Measurements from ENCODE around the gene ALOX12.

The ALOX12 gene

DNA sequence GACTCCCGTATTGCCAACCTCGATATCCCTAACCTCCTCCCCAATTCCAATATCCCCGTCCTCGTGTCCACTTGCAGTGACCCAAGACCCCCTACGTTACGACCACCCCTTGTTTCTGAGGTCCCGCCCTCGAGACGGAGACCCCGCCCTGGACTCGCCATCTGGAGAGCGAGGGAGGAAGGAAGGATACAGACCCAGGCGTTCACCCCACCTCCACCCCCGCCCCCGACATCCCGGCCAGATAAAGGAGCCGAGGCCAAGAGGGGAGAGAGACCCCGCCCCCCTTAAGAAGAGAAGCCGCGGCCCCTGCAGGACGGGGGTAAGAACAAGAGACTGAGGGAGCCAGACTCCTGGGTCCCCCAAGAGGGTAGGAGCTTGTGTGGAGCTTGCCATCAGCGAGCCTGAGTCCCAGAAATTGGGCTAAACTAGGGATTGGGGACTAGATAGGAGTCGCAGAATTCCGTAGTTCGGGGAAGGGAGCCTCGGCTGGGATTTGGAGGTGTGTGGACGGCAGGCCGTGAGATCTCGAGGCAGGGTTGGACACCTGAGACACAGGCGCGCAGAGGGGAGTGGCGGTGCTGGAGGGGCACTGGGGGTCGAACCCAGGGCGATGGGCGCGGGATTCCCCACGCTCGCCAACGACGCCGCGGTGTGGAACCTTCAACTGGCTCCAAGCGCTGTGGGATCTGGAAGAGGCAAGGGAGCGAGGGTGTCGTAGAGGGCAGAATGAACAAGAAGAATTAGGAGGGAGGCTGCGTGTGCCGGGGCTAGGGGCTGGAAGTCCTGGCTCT lies 27.1 kb downstream of the ALOX12 start, which contains the start of gene BCL6B:
Gene BCL6B, plus strand, starts transcription at position 270 of the 791 bp plus-strand sequence. CDS start 622 bp downstream, outside the sequence.
- Histone ChIP-seq H3K4me3 (ENCODE audit: low read length, poor library complexity, severe bottlenecking) (peak within 1 kb of the TSS; percentile 48), H3K36me3 (ENCODE audit: insufficient read depth, low read length) (no peaks in the 10 kb centered on the region), H3F3A (ENCODE audit: low read depth) (no peaks in the 10 kb centered on the region), H3K9me2 (replicated peaks; ENCODE audit: low read depth, low read length) (no peaks in the 10 kb centered on the region), H3K79me2 (ENCODE audit: insufficient read depth, low read length) (no peaks in the 10 kb centered on the region), H3K9me3 (ENCODE audit: insufficient read depth, low read depth, low read length) (no peaks in the 10 kb centered on the region), H2AFZ (ENCODE audit: low read length) (peak within 1 kb of the TSS; percentile 88), H3K4me1 (ENCODE audit: insufficient read depth, low read length, poor library complexity, severe bottlenecking) (peaks cover 10% of the 10 kb centered on the region), H3K27me3 (ENCODE audit: insufficient read depth, low read length, poor library complexity, severe bottlenecking) (no peaks in the 10 kb centered on the region), H3K9ac (ENCODE audit: low read depth, low read length, poor library complexity, severe bottlenecking) (peak within 1 kb of the TSS; percentile 26), H4K20me1 (ENCODE audit: insufficient read depth, low read length, poor library complexity, severe bottlenecking) (no peaks in the 10 kb centered on the region), H3K4me2 (ENCODE audit: low read depth, low read length, poor library complexity, severe bottlenecking) (peak within 1 kb of the TSS; percentile 60)
- no peak for TF ChIP-seq EZH2phosphoT487 (IDR thresholded peaks at IDR 0.05; ENCODE audit: borderline replicate concordance)
- TF ChIP-seq, protein P1, sequence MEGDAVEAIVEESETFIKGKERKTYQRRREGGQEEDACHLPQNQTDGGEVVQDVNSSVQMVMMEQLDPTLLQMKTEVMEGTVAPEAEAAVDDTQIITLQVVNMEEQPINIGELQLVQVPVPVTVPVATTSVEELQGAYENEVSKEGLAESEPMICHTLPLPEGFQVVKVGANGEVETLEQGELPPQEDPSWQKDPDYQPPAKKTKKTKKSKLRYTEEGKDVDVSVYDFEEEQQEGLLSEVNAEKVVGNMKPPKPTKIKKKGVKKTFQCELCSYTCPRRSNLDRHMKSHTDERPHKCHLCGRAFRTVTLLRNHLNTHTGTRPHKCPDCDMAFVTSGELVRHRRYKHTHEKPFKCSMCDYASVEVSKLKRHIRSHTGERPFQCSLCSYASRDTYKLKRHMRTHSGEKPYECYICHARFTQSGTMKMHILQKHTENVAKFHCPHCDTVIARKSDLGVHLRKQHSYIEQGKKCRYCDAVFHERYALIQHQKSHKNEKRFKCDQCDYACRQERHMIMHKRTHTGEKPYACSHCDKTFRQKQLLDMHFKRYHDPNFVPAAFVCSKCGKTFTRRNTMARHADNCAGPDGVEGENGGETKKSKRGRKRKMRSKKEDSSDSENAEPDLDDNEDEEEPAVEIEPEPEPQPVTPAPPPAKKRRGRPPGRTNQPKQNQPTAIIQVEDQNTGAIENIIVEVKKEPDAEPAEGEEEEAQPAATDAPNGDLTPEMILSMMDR (conservative IDR thresholded peaks at IDR 0.05; ENCODE audit: low read length), result no peak

DNA sequence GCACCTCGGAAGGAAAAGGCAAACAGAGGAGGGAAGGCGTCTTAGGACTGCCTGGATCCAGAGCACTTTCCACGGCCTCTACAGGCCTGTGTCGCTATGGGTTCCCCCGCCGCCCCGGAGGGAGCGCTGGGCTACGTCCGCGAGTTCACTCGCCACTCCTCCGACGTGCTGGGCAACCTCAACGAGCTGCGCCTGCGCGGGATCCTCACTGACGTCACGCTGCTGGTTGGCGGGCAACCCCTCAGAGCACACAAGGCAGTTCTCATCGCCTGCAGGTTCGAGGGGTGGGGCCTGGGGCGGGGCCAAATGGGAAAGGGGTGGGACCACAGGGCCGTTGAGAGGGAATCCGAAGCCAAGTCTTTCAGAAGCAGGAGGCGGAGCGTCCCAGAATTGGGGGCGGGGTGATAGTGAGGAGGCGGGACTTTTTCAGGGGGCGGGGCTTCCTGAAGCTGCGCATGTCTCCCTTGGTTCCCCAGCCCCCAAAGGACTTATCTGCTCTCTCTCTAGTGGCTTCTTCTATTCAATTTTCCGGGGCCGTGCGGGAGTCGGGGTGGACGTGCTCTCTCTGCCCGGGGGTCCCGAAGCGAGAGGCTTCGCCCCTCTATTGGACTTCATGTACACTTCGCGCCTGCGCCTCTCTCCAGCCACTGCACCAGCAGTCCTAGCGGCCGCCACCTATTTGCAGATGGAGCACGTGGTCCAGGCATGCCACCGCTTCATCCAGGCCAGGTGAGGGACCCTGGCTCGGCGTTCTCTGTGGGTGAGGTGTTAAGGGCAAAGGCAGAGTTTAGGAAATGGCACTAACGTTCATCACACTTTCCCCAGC lies 27.9 kb downstream of the ALOX12 start:
- H3K4me3 ChIP-seq (ENCODE audit: low read length, poor library complexity, severe bottlenecking), result no peak overlapping the region
- H3K4me1 ChIP-seq (ENCODE audit: insufficient read depth, low read length, poor library complexity, severe bottlenecking), result peaks cover 4% of the 10 kb centered on the region
- no peak overlapping the region for H3K4me2 ChIP-seq (ENCODE audit: low read depth, low read length, poor library complexity, severe bottlenecking)

DNA sequence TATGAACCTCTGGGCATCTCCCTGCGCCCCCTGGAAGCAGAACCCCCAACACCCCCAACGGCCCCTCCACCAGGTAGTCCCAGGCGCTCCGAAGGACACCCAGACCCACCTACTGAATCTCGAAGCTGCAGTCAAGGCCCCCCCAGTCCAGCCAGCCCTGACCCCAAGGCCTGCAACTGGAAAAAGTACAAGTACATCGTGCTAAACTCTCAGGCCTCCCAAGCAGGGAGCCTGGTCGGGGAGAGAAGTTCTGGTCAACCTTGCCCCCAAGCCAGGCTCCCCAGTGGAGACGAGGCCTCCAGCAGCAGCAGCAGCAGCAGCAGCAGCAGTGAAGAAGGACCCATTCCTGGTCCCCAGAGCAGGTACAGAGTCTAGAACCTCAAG lies 28.5 kb downstream of the ALOX12 start:
- no peak overlapping the region for H2AFZ ChIP-seq (ENCODE audit: low read length)
- H3K4me2 ChIP-seq (ENCODE audit: low read depth, low read length, poor library complexity, severe bottlenecking), result no peak overlapping the region
- no peak overlapping the region for H3K4me3 ChIP-seq (ENCODE audit: low read length, poor library complexity, severe bottlenecking)
- H3K9me2 ChIP-seq (replicated peaks; ENCODE audit: low read depth, low read length), result no peaks in the 10 kb centered on the region
- H3K9ac ChIP-seq (ENCODE audit: low read depth, low read length, poor library complexity, severe bottlenecking), result no peak overlapping the region
- no peaks in the 10 kb centered on the region for H3K9me3 ChIP-seq (ENCODE audit: insufficient read depth, low read depth, low read length)
- H3F3A ChIP-seq (ENCODE audit: low read depth), result no peaks in the 10 kb centered on the region
- TF ChIP-seq EZH2phosphoT487 (IDR thresholded peaks at IDR 0.05; ENCODE audit: borderline replicate concordance), result no peak
- TF ChIP-seq, protein P1 (conservative IDR thresholded peaks at IDR 0.05; ENCODE audit: low read length), result no peak
- no peaks in the 10 kb centered on the region for H3K79me2 ChIP-seq (ENCODE audit: insufficient read depth, low read length)
- H3K4me1 ChIP-seq (ENCODE audit: insufficient read depth, low read length, poor library complexity, severe bottlenecking), result peaks cover 6% of the 10 kb centered on the region
- H3K27me3 ChIP-seq (ENCODE audit: insufficient read depth, low read length, poor library complexity, severe bottlenecking), result no peaks in the 10 kb centered on the region
- H4K20me1 ChIP-seq (ENCODE audit: insufficient read depth, low read length, poor library complexity, severe bottlenecking), result no peaks in the 10 kb centered on the region
- H3K36me3 ChIP-seq (ENCODE audit: insufficient read depth, low read length), result no peaks in the 10 kb centered on the region

More for the DNA sequence above, 27.9 kb downstream of the ALOX12 start:
- Histone ChIP-seq H3K36me3 (ENCODE audit: insufficient read depth, low read length) (no peaks in the 10 kb centered on the region), H2AFZ (ENCODE audit: low read length) (no peak overlapping the region), H4K20me1 (ENCODE audit: insufficient read depth, low read length, poor library complexity, severe bottlenecking) (no peaks in the 10 kb centered on the region), H3K9me3 (ENCODE audit: insufficient read depth, low read depth, low read length) (no peaks in the 10 kb centered on the region), H3K79me2 (ENCODE audit: insufficient read depth, low read length) (no peaks in the 10 kb centered on the region), H3K9ac (ENCODE audit: low read depth, low read length, poor library complexity, severe bottlenecking) (no peak overlapping the region), H3K9me2 (replicated peaks; ENCODE audit: low read depth, low read length) (no peaks in the 10 kb centered on the region), H3F3A (ENCODE audit: low read depth) (no peaks in the 10 kb centered on the region), H3K27me3 (ENCODE audit: insufficient read depth, low read length, poor library complexity, severe bottlenecking) (no peaks in the 10 kb centered on the region)
- TF ChIP-seq, protein P1 (conservative IDR thresholded peaks at IDR 0.05; ENCODE audit: low read length), result no peak
- TF ChIP-seq EZH2phosphoT487 (IDR thresholded peaks at IDR 0.05; ENCODE audit: borderline replicate concordance), result no peak

All from Loucy (cell line).